HS-27A (cell line): Measurements from ENCODE around the gene TNFSF13B.
"Not testable (repeated sequence)": the region's sequence is repeated elsewhere in the genome, so short reads cannot be mapped to it uniquely, and the experiment has no call there.

Experiments used
- DNase-seq: peaks from one replicate; pipeline ENCODE4 v3.0.0-alpha.2; 2012; ENCODE audit warnings: low read depth, missing footprints

TNFSF13B gene

DNA sequence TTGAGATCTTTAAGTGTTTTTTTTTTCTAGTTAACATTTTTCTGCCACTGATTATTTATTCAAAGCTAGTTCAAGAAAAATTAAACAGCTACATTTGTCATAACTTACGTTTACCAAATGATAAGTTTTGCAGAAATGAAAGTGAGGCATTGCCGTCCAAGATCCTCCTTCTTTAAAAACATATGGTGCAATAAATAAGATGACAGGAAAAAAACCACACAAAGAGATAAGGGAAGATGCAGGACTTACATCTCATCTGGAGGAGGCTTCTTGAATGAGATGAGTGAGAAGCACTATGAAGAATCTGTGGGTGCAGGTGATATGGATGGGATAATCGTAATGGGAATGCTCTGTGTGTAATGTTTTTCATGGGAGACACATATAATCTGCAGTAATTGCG is 12.4 kb downstream of the TNFSF13B start:
- no peak for DNase-seq

DNA sequence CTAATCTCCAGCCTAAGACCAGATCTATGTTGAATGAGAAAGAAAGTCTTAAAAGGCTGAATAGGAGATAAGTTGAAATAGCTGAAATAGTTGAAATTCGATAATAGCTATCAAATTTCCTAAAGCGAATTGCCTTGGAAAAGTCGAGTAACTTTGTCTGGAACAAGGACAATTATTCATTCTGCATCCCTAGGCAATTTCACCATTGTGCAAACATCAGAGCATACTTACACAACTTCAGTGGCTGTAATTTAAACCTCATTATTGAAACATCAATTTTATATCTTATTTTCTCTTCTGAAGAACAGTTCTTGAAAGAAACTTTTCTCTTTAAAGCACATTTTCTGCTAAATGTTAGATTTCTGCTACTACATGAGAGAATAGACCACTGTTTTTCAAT is 13.6 kb downstream of the TNFSF13B start:
- DNase-seq, result no peak

DNA sequence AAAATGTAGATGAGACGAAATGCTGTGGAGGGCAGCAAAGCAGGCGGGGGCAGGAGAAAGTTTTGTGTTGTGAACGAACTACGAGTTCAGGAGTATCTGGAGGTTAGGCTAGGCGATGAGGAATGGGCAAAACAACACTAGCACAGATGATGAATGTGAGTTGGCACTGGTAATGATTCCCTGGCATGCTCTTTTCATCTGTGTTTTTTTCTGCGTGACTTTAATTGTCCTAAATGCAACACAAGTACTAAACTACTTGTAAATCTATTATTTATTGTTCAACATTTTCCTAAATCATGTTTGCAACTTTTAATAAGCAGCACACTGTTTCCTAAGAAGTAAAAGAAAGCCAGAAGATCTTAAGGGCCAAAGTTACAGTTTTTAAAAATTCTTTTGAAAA is 19.2 kb downstream of the TNFSF13B start:
- DNase-seq, result no peak

DNA sequence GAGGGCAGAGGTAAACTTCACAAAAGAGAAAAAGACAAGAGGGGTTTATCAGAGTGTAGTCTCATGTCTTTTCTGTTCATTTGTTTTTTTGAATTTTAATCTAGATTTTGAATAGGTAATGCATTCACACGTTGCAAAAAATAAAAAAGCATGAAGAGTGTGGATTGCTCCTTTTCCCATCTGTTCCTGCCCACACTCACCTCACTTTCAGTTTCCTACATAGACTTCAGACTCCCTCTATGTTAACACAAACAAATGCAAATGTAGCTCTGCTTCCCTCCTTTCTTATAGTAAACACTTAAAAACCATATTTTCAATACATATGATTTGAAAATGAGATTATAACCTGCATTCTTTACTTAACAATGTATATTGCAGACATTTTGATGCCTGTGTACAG is 20.3 kb downstream of the TNFSF13B start:
- no peak for DNase-seq

- DNase-seq, result no peak
These were observed 27.6 kb downstream of the TNFSF13B start for GRCh38 chr13:108297114-108297513.

DNA sequence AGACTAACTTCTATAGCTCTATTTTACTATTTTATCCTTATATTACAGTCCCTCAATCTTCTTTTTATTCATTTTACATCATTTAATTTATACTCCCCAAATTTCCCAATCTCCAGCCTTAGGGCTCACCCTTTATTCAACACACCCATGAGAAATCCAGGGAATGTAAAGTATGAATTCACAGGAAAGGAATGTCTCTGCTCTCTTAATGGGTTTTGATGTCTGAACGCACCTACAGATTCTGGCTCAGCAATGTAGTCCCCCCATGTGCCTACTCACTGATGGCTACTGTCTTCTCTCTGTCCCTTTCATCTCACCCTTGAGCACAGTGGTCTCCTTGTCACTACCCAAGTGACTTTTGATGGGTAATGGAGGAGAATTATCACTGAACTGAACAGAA is 32.8 kb downstream of the TNFSF13B start:
- no peak for DNase-seq

DNA sequence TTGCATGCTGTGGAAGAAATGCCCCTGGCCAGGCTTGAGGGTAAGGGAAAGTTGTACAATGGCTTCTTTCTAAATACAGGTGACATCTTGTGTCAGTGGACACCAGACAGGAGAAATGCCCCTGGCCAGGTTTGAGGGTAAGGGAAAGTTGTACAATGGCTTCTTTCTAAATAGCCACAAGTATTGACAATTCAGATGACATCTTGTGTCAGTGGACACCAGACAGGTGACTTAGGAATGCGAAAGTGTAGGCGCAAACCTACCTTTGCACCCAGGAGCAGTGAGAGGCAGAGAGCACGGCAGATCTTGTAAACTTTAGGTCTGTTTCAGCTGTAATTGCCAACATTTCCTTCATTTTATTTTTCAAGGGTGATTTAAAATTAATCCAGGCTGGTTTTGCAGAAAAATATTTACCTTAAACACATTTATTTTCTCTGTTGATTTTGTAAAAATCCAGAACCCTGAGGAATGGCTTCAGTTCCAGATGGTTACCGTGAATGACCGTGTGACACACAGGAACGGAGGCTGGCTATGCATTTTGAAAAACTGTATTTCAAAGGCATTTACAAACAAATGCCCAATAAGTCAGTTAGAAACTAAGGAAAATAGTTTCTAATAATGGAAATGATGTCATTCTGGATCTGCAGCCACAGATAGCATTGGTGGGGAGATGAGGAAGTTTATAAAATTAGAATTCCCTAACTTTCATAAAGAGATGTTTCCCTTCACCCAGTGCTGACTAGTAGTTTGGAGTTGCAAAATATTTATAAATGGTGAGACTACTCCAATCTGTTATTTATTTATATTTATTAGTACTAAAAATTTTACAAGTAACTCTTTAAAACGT is 34.9 kb downstream of the TNFSF13B start:
- no peak for DNase-seq

DNA sequence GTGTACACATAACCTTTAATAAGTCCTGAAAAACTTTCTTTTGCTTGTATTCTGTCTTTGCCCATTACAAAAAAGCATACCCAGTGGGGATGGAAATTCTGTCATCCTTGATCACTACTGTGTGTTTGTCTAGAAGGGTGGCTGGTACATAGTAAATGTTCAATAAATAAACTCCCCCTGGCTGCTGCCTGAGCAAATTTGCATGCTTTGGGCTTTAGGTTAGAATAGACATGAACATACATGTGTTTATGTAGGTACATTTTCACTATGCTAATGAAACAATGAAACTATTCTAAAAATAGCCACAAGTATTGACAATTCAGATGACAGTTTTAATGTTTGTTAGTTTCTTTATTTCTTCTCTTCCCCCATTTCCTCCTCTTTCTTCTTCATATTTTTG is 36.1 kb downstream of the TNFSF13B start:
- no peak for DNase-seq

GRCh38 chr13:108306860-108307259 is 37.3 kb downstream of the TNFSF13B start:
- no peak for DNase-seq

DNA sequence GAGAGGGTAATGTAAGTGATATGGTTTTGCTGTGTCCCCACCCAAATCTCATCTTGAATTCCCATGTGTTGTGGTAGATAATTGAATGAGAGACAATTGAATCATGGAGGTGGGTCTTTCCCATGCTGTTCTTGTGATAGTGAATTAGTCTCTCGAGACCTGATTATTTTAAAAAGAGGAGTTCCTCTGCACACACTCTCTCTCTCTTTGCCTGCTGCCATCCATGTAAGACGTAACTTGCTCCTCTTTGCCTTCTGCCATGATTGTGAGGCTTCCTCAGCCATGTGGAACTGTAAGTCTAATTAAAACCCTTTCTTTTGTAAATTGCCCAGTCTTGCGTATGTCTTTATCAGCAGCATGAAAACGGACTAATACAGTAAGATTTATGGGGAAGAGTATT is 42.1 kb downstream of the TNFSF13B start:
- not testable (repeated sequence) for DNase-seq

DNA sequence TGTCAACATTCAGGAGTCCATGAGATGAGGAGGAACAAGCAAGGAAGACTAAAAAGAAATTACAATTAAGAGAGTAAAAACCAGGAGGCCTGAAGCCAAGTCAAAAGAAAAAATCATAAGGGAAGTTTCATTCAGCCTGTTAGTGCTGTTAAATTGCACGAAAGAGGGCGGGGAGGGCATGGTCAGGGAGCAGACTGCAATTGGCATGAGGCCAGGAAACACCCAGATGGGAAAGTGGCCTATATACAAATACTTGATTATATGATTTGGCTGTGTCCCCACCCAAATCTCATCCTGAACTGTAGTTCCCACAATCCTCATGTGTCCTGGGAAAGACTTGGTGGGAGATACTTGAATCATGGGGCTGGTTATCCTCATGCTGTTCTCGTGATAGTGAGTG is 43.9 kb downstream of the TNFSF13B start:
- DNase-seq, result no peak

- DNase-seq, result no peak
These were observed 45.8 kb downstream of the TNFSF13B start for GRCh38 chr13:108315273-108315672.

GRCh38 chr13:108315991-108316390 is 46.5 kb downstream of the TNFSF13B start:
- DNase-seq, result no peak

- DNase-seq, result no peak
These were observed 46.9 kb downstream of the TNFSF13B start for GRCh38 chr13:108316413-108316812.

- no peak for DNase-seq
These were observed 52.8 kb downstream of the TNFSF13B start for GRCh38 chr13:108322206-108322824.

DNA sequence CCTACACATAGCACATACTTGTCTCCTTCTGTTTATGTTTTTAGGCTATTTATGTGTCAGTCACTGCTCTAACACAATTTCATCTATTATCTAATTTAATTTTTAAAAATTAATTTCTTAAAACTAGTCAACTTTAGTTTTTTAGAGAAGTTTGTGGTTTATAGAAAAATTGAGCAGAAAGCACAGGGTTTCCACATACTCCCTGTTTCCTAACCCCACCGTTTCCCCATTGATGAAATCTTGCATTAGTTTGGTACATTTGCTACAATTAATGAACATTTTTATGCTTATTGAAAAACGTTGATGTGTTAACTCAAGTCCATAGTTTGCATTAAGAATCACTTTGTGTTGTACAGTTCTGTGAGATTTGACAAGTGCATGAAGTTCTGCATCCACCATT is 53.5 kb downstream of the TNFSF13B start:
- DNase-seq, result no peak

- DNase-seq, result no peak
These were observed 56.3 kb downstream of the TNFSF13B start for GRCh38 chr13:108325863-108326262.

DNA sequence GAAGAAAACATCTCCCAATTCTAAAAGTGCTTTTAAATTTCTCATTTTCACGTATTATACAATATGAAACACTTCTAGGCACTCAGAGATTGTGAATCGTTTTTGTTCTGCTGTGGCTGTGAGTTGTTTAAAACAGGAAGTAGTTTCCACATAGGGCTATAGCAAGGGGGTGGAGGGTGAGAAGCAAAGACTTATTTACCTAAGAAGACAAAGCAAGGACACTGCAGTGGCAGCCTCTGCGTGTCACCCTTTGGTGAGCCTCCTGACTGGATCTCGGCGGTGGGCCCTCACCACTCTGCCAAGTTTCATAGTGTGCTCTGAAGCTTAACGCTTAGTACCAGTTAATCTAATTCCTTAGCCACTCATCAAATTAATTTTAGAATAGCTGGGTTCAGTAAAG is 56.8 kb downstream of the TNFSF13B start:
- no peak for DNase-seq

- DNase-seq, result no peak
These were observed 59.3 kb downstream of the TNFSF13B start for GRCh38 chr13:108328848-108329247.

GRCh38 chr13:108332791-108333190 is 63.3 kb downstream of the TNFSF13B start:
- DNase-seq, result no peak

- no peak for DNase-seq
These were observed 73.1 kb downstream of the TNFSF13B start for GRCh38 chr13:108342369-108343289.

DNA sequence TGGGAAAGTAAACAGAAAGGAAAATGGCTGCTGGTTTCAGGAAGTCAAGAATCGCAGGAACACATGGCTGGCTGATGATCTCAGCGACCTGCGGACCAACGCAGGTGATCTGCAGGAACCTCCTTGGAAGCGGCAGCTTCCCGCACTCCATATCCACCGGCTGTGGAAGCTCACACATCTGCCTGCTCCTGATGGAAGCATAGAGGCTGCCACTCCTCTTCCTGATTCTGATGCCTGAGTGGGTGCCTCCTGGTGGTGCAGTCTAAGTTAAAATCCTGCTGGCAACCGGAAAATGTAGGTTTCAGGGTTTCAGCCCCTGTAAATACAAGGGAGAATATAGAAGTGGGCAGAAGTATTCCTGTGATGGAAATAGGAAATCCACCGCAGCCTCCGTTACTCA is 75.5 kb downstream of the TNFSF13B start:
- no peak for DNase-seq

- DNase-seq, result no peak
These were observed 76.9 kb downstream of the TNFSF13B start for GRCh38 chr13:108346376-108346775.
